ENCODE results near the gene ERCC6. TPM values are rescaled to one million over a fixed set of nuclear protein-coding genes. Genes with fewer than 3 reads are reported as not detected.

Gene ERCC6
- total RNA-seq, 4 donors from 2014 or later: 8.5 to 17.9 (median 9.8) TPM

- no peaks in the 10 kb centered on the region for H3K4me1 ChIP-seq
- H3K36me3 ChIP-seq: peaks cover 5 to 97% (median 26%) of the 10 kb centered on the region in 3 donors
- H3K27me3 ChIP-seq: no peaks in the 10 kb centered on the region
- no peak overlapping the region for H3K4me3 ChIP-seq
- DNase-seq: no peak
- H3K27ac ChIP-seq: no peak overlapping the region
- WGBS, 2 donors: 53 to 60% methylated on average over 3 of the region's 3 CpGs
- H3K9me3 ChIP-seq: no peaks in the 10 kb centered on the region
- intact Hi-C loops (cut with DNase I): no loop called here
- TF ChIP-seq POLR2A (IDR thresholded peaks at IDR 0.05) (no peak), CTCF (IDR thresholded peaks at IDR 0.05) (no peak)
Measured at GRCh38 chr10:49474901-49475300, 64.0 kb downstream of the ERCC6 start.

- Histone ChIP-seq H3K4me3 (no peak overlapping the region), H3K27ac (no peak overlapping the region), H3K36me3 (peaks cover 5 to 100% (median 21%) of the 10 kb centered on the region in 3 donors), H3K4me1 (no peaks in the 10 kb centered on the region), H3K27me3 (no peaks in the 10 kb centered on the region), H3K9me3 (no peaks in the 10 kb centered on the region)
- DNase-seq: no peak
- 56 to 100% methylated on average over 1 to 3 of the region's 3 CpGs for WGBS, 2 donors
- TF ChIP-seq POLR2A (IDR thresholded peaks at IDR 0.05) (no peak), CTCF (IDR thresholded peaks at IDR 0.05) (no peak)
- intact Hi-C loops (cut with DNase I): no loop called here
Measured at GRCh38 chr10:49471532-49471931, 67.4 kb downstream of the ERCC6 start.

GRCh38 chr10:49465736-49466135 lies 73.2 kb downstream of the ERCC6 start:
- Histone ChIP-seq H3K27ac (no peak overlapping the region), H3K36me3 (peaks cover 0 to 81% (median 6%) of the 10 kb centered on the region in 3 donors), H3K4me1 (no peaks in the 10 kb centered on the region), H3K4me3 (no peak overlapping the region), H3K9me3 (no peaks in the 10 kb centered on the region), H3K27me3 (no peaks in the 10 kb centered on the region)
- TF ChIP-seq CTCF (IDR thresholded peaks at IDR 0.05) (no peak), POLR2A (IDR thresholded peaks at IDR 0.05) (no peak)
- intact Hi-C loops (cut with DNase I): no loop called here
- DNase-seq: no peak

Other genes starting within 250 kb of the ERCC6 start
- gene C10orf71, start 240.0 kb downstream of the ERCC6 start, total RNA-seq: under 1 TPM in 1 of 4 donors, not detected in 3; under 0.01 TPM
- not detected for gene DRGX, start 143.0 kb downstream of the ERCC6 start, total RNA-seq
- gene SLC18A3, start 71.2 kb upstream of the ERCC6 start, total RNA-seq: not detected
- gene CHAT, start 74.9 kb upstream of the ERCC6 start, total RNA-seq: not detected
- gene C10orf53, start 140.5 kb upstream of the ERCC6 start, total RNA-seq: not detected
- gene OGDHL, start 223.2 kb upstream of the ERCC6 start, total RNA-seq: under 1 TPM in 2 of 4 donors, not detected in 2; under 0.01 to 0.79 TPM